ENCODE measurements around the gene DUSP21.
"Not testable (repeated sequence)": the region's sequence is repeated elsewhere in the genome, so short reads cannot be mapped to it uniquely, and the experiment has no call there.

The DUSP21 gene

DNA sequence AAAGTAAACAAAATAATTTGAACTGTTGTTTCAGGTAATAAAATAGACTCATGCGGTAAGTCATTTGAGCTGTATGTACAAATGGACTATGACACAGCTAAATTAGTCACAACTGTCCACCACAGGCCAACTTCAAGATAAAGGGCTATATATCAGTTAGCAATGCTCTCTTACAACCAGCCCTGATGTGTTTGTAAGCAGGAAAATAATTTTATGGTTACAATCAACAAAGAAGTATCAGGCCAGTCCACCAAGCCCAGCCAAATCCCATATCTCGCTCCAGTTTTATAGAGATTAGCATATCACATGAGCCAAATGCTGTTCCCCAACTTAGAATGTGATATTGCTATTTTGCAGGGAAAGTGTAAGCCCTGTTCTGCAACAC, 511 bp upstream of the DUSP21 start:
- Histone ChIP-seq H3K36me3 (ENCODE audit: control insufficient read depth, insufficient read depth, low read length) (no peaks in the 10 kb centered on the region), H3K4me1 (ENCODE audit: control insufficient read depth, insufficient read depth, low read length) (no peaks in the 10 kb centered on the region), H3K9me3 (ENCODE audit: control insufficient read depth, insufficient read depth, low read length) (no peaks in the 10 kb centered on the region), H3K27ac (ENCODE audit: low read length) (no peak overlapping the region), H3K27me3 (ENCODE audit: control insufficient read depth, insufficient read depth, low read length) (no peaks in the 10 kb centered on the region), H3K4me3 (ENCODE audit: low read length) (no peak overlapping the region)
- DNase-seq (ENCODE audit: low read depth, low spot score) = no peak
- no CpG with 5 or more reads among the region's 2 CpGs for WGBS (ENCODE audit: insufficient coverage, insufficient read length)

DNA sequence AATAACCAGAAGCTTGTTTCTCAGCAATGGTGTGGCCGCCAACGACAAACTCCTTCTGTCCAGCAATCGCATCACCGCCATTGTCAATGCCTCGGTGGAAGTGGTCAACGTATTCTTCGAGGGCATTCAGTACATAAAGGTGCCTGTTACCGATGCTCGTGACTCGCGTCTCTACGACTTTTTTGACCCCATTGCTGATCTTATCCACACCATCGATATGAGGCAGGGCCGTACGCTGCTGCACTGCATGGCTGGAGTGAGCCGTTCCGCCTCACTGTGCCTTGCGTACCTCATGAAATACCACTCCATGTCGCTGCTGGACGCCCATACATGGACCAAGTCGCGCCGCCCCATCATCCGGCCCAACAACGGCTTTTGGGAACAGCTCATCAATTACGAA, 383 bp downstream of the DUSP21 start:
- Histone ChIP-seq H3K9me3 (ENCODE audit: control insufficient read depth, insufficient read depth, low read length) (no peaks in the 10 kb centered on the region), H3K27ac (ENCODE audit: low read length) (no peak overlapping the region), H3K4me3 (ENCODE audit: low read length) (no peak overlapping the region), H3K27me3 (ENCODE audit: control insufficient read depth, insufficient read depth, low read length) (no peaks in the 10 kb centered on the region), H3K4me1 (ENCODE audit: control insufficient read depth, insufficient read depth, low read length) (no peaks in the 10 kb centered on the region), H3K36me3 (ENCODE audit: control insufficient read depth, insufficient read depth, low read length) (no peaks in the 10 kb centered on the region)
- no peak for DNase-seq (ENCODE audit: low read depth, low spot score)
- no CpG with 5 or more reads among the region's 26 CpGs for WGBS (ENCODE audit: insufficient coverage, insufficient read length)

DNA sequence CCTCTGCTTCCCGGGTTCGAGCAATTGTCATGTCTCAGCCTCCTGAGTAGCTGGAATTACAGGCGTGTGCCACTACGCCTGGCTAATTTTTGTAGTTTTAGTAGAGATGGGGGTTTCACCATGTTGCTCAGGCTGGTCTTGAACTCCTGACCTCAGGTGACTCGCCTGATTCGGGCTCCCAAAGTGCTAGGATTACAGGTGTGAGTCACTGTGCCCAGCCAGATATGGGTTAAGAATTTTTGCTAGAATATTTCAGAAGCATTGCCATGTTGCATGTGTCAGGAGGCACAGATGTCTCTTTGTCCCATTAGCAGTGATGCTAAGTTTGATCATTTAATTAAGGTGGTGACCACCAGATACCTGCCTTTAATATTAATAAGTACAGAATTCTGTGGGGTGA, 7.1 kb downstream of the DUSP21 start:
- no CpG with 5 or more reads among the region's 6 CpGs for WGBS (ENCODE audit: insufficient coverage, insufficient read length)
- not testable (repeated sequence) for H3K9me3 ChIP-seq (ENCODE audit: control insufficient read depth, insufficient read depth, low read length); H3K4me1 ChIP-seq (ENCODE audit: control insufficient read depth, insufficient read depth, low read length); H3K27me3 ChIP-seq (ENCODE audit: control insufficient read depth, insufficient read depth, low read length); DNase-seq (ENCODE audit: low read depth, low spot score); H3K27ac ChIP-seq (ENCODE audit: low read length); H3K4me3 ChIP-seq (ENCODE audit: low read length); H3K36me3 ChIP-seq (ENCODE audit: control insufficient read depth, insufficient read depth, low read length)

DNA sequence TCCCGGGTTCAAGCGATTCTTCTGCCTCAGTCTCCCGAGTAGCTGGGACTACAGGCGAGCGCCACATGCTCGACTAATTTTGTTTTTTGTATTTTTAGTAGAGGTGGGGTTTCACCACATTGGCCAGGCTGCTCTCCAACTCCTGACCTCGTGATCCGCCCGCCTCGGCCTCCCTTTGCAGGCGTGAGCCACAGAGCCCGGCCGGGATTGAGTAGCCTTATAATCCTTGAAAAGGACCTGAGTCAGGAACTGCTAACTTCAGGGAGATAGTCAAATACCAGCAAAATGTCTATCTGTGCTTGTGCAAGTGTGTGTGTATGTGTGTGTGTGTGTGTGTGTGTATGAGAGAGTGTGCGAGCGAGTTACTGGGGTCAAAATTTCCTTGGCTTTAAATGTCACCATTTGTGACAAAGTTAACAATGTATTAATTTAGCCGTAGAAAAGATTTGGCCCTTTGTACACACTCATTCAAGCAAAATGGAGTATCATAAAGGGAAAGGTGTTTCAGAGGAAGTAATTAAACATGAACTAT, 27.4 kb downstream of the DUSP21 start:
- Histone ChIP-seq H3K27me3 (ENCODE audit: control insufficient read depth, insufficient read depth, low read length) (no peaks in the 10 kb centered on the region), H3K4me1 (ENCODE audit: control insufficient read depth, insufficient read depth, low read length) (no peaks in the 10 kb centered on the region), H3K4me3 (ENCODE audit: low read length) (no peak overlapping the region), H3K9me3 (ENCODE audit: control insufficient read depth, insufficient read depth, low read length) (no peaks in the 10 kb centered on the region), H3K36me3 (ENCODE audit: control insufficient read depth, insufficient read depth, low read length) (no peaks in the 10 kb centered on the region), H3K27ac (ENCODE audit: low read length) (no peak overlapping the region)
- WGBS (ENCODE audit: insufficient coverage, insufficient read length) = no CpG with 5 or more reads among the region's 16 CpGs
- DNase-seq (ENCODE audit: low read depth, low spot score) = no peak

DNA sequence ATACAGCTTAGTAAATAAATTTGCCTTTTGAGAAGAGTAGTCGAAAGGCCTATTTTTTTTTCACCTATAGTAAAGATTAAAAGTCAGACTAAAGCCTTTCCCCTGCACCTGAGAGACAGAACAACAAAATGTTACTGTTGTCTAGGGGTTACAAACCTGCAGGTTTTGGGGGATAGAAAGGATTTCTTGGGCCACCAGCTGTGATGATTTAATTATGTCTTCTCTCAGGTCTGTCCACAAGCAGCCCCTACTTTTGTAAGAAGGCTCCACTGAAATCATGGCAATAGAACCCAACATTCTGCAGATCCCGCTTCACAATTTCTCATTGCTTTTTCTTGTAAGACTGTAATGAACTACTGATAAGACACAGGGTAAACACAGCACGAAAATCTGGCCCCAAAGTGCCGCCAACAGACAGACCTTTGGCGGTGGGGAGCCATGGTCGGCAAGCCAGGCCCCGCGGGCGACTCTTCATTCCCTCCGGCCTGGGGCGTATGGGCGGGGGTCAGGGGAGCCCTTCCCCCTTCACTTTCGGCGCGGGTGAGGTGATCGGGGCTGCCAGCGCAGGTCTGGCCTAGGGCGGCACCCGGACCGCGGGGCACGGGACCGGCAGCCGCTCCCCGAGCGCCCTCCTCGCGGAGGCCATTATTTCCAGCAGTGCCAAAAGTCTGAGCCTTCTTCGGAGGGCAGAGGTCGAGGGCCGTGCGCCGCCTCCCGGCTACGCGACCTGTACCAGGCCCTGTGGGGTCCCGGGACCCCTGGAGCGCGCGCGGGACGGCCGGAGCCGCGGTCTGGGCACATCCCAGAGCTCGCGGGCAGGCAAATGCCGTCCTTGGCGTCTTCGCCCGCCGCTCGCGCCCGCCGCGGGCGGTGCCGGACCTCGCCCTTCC, 28.4 kb downstream of the DUSP21 start:
- no peak overlapping the region for H3K27ac ChIP-seq (ENCODE audit: low read length)
- no peaks in the 10 kb centered on the region for H3K36me3 ChIP-seq (ENCODE audit: control insufficient read depth, insufficient read depth, low read length)
- no peaks in the 10 kb centered on the region for H3K4me1 ChIP-seq (ENCODE audit: control insufficient read depth, insufficient read depth, low read length)
- DNase-seq (ENCODE audit: low read depth, low spot score) = no peak
- WGBS (ENCODE audit: insufficient coverage, insufficient read length) = no CpG with 5 or more reads among the region's 60 CpGs
- H3K4me3 ChIP-seq (ENCODE audit: low read length) = peak overlapping the region; percentile 93
- H3K9me3 ChIP-seq (ENCODE audit: control insufficient read depth, insufficient read depth, low read length) = no peaks in the 10 kb centered on the region
- H3K27me3 ChIP-seq (ENCODE audit: control insufficient read depth, insufficient read depth, low read length) = no peaks in the 10 kb centered on the region

DNA sequence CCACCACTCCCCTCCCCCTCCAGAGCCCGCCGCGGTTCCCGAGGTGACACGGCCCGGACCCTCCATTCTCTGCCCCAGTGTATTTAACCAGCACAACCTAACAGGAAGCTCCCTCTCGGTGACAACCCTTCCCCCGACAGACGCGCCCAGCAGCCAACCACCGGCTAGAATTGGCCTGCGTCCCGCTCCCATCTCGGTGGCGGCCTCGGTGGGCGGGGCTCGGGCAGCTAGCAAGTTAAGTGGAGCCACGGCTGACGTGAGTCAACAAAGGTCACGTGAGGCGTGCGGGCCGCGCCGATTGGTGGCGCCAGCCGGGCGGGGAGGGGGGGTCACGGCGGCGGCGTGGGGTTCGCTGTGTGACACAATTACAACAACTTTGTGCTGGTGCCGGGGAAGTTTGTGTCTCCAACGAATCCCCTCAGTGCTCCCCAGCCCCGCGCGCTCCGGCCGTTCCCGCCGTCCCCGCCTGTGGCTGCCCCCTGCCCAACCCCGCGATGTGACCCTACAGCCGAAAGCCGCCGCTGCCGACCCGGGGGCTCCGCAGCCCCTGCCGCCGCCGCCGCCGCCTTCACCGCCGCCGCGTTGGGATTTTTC, 29.1 kb downstream of the DUSP21 start, which contains the start of gene KDM6A:
Gene KDM6A, plus strand, starts transcription at position 368 of the 594 bp plus-strand sequence. CDS start 364 bp downstream, outside the sequence.
- Histone ChIP-seq H3K9me3 (ENCODE audit: control insufficient read depth, insufficient read depth, low read length) (no peaks in the 10 kb centered on the region), H3K4me3 (ENCODE audit: low read length) (peak within 1 kb of the TSS; percentile 96), H3K27me3 (ENCODE audit: control insufficient read depth, insufficient read depth, low read length) (no peaks in the 10 kb centered on the region), H3K4me1 (ENCODE audit: control insufficient read depth, insufficient read depth, low read length) (no peaks in the 10 kb centered on the region), H3K36me3 (ENCODE audit: control insufficient read depth, insufficient read depth, low read length) (no peaks in the 10 kb centered on the region), H3K27ac (ENCODE audit: low read length) (no peak within 1 kb of the TSS)
- WGBS (ENCODE audit: insufficient coverage, insufficient read length) = no CpG with 5 or more reads among the region's 61 CpGs
- peak; percentile 71 for DNase-seq (ENCODE audit: low read depth, low spot score)

DNA sequence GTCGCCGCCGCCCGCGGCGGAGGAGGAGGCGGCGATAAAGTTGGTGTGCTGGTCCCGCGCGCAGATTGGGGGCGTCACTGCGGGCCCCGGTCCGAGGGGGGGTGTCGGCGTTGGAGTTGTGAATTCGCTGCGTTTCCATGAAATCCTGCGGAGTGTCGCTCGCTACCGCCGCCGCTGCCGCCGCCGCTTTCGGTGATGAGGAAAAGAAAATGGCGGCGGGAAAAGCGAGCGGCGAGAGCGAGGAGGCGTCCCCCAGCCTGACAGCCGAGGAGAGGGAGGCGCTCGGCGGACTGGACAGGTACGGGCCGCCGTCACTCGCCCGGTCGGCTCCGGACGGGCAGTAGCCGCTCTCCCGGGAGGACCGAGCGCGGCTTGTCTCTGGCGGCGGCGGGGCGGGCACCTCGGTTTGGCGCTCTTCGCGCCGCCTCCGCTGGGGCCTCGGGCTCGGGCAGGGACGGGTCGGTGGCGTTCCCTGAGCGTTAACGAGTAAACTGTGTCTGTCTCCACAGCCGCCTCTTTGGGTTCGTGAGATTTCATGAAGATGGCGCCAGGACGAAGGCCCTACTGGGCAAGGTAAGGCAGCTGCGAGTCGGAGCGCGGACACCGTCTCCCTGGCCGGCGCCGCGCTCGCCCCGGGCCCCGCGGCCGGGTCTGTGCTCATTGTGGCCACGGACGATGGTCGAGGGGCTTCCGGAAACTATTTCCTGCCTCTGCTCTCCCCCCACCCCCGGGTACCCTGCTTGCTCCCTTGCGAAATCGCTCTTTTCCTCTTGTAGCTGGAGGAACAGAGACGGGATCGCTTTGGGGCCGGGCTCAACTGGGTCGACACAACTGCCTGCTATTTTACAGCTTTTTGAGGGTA, 29.8 kb downstream of the DUSP21 start:
- Histone ChIP-seq H3K27ac (ENCODE audit: low read length) (no peak overlapping the region), H3K4me1 (ENCODE audit: control insufficient read depth, insufficient read depth, low read length) (no peaks in the 10 kb centered on the region), H3K4me3 (ENCODE audit: low read length) (peak overlapping the region; percentile 96; the same call in 1 of the 2 replicates), H3K9me3 (ENCODE audit: control insufficient read depth, insufficient read depth, low read length) (no peaks in the 10 kb centered on the region), H3K36me3 (ENCODE audit: control insufficient read depth, insufficient read depth, low read length) (no peaks in the 10 kb centered on the region), H3K27me3 (ENCODE audit: control insufficient read depth, insufficient read depth, low read length) (no peaks in the 10 kb centered on the region)
- WGBS (ENCODE audit: insufficient coverage, insufficient read length) = no CpG with 5 or more reads among the region's 99 CpGs
- no peak for DNase-seq (ENCODE audit: low read depth, low spot score)

DNA sequence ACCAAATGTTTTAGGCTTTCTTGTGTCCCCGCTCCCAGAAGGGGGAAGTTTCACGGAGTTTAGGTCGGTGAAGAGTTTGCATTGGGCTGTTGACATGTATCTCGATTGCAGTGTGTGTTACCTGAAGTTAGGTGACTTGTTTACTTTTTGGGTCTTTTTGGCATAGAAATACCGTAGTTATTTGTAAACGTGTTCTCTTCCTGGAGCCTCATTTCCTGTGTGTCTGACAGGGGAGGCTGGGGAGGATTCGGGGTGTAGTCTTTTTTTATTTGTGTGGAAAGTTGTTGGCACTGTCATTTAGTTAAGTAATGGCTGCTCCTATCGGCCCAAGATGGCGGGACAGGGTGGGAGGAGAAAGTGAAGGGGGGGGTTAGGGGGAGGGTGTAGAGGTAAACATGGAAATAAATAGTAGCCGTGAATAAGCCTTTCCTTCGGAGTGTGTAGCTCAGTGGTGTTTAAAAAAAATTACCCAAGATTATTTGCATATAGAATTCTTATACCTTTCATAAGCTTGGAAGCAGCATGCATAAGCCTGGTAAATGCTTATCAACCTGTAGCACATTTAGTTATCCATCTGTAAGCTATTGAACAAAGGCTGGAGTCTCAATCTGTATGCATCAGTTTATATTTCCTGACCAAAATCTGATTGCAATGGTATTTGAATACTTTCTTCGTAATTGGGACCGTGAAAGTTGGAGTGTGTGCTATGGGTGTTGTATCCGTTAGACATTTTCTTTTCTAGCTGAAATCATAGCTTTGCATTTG, 30.8 kb downstream of the DUSP21 start:
- Histone ChIP-seq H3K9me3 (ENCODE audit: control insufficient read depth, insufficient read depth, low read length) (no peaks in the 10 kb centered on the region), H3K27me3 (ENCODE audit: control insufficient read depth, insufficient read depth, low read length) (no peaks in the 10 kb centered on the region), H3K36me3 (ENCODE audit: control insufficient read depth, insufficient read depth, low read length) (no peaks in the 10 kb centered on the region), H3K27ac (ENCODE audit: low read length) (no peak overlapping the region), H3K4me1 (ENCODE audit: control insufficient read depth, insufficient read depth, low read length) (no peaks in the 10 kb centered on the region), H3K4me3 (ENCODE audit: low read length) (peak overlapping the region; percentile 96; the same call in 1 of the 2 replicates)
- DNase-seq (ENCODE audit: low read depth, low spot score) = no peak
- WGBS (ENCODE audit: insufficient coverage, insufficient read length) = no CpG with 5 or more reads among the region's 14 CpGs

DNA sequence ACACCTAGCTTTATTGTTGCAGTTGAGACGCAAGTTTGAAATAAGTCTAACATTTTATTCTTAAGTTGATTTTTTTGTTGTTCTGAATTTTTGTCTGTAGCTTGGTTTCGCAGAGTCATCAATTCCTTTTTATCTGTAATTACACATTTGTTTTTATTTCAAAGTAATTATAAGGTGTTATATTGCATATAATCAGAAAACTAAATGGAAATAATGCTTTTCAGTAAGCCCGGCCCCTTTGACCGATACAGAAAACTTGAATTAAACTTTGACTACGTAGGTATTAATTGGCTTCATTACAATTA, 31.3 kb downstream of the DUSP21 start:
- Histone ChIP-seq H3K9me3 (ENCODE audit: control insufficient read depth, insufficient read depth, low read length) (no peaks in the 10 kb centered on the region), H3K27me3 (ENCODE audit: control insufficient read depth, insufficient read depth, low read length) (no peaks in the 10 kb centered on the region), H3K4me1 (ENCODE audit: control insufficient read depth, insufficient read depth, low read length) (no peaks in the 10 kb centered on the region), H3K27ac (ENCODE audit: low read length) (no peak overlapping the region), H3K4me3 (ENCODE audit: low read length) (no peak overlapping the region; the same call in 1 of the 2 replicates), H3K36me3 (ENCODE audit: control insufficient read depth, insufficient read depth, low read length) (no peaks in the 10 kb centered on the region)
- no peak for DNase-seq (ENCODE audit: low read depth, low spot score)
- no CpG with 5 or more reads among the region's 5 CpGs for WGBS (ENCODE audit: insufficient coverage, insufficient read length)

DNA sequence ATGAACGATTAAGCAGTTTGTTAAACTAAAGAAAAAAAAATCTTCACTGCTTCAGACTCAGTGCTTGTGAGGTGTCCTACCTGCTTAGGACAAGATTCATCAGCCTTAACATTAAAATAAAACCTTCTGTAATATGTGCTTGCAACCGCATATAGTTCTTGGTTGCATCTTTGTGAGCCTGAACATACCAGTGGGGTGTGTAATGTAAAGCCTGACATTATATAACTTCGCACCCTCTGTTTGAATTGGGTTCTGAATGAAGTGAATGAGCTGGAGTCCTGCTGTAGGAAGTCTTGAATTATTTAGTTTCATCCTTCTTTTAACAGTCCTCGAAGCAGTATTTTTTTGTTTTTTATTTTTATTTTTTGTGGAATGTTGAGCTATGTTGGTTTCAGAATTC, 32.3 kb downstream of the DUSP21 start:
- H3K27me3 ChIP-seq (ENCODE audit: control insufficient read depth, insufficient read depth, low read length) = no peaks in the 10 kb centered on the region
- H3K9me3 ChIP-seq (ENCODE audit: control insufficient read depth, insufficient read depth, low read length) = no peaks in the 10 kb centered on the region
- no peak overlapping the region for H3K4me3 ChIP-seq (ENCODE audit: low read length)
- no peaks in the 10 kb centered on the region for H3K36me3 ChIP-seq (ENCODE audit: control insufficient read depth, insufficient read depth, low read length)
- H3K4me1 ChIP-seq (ENCODE audit: control insufficient read depth, insufficient read depth, low read length) = no peaks in the 10 kb centered on the region
- WGBS (ENCODE audit: insufficient coverage, insufficient read length) = no CpG with 5 or more reads among the region's 4 CpGs
- no peak for DNase-seq (ENCODE audit: low read depth, low spot score)
- H3K27ac ChIP-seq (ENCODE audit: low read length) = no peak overlapping the region
